ENCODE results near the gene GPC4.

Gene GPC4

DNA sequence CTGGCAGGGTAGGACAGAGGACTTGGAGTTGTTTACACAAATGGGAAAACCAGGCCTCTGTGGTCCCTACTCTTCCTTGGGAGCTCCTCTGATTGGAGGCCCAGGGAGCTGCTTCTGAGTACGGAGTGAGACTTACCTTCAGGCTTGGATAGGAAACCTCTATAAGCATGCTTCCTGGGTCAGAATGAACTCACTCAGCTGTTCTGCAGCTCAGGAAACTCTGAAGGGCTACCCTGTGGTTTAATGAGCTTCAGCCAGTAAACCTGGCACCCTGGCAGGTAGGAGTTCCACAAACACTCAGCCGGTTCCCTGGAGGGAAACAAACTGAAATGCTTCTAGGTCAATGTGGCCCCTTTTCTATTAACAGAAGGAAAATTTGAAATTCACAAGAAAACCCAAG is 146.1 kb downstream of the GPC4 start:
- no peaks in the 10 kb centered on the region for H3K36me3 ChIP-seq (ENCODE audit: control insufficient read depth, insufficient read depth, low read length)
- peaks cover 9% of the 10 kb centered on the region for H3K4me1 ChIP-seq (ENCODE audit: control insufficient read depth, insufficient read depth, low read length, poor library complexity, severe bottlenecking)
- no peak overlapping the region for H3K27ac ChIP-seq (ENCODE audit: low read depth, low read length, severe bottlenecking)
- H3K4me3 ChIP-seq (ENCODE audit: extremely low read depth, insufficient read depth, low read length, poor library complexity, severe bottlenecking), result no peak overlapping the region
- H3K9me3 ChIP-seq (ENCODE audit: control insufficient read depth, low read length), result no peaks in the 10 kb centered on the region
- WGBS, 2 experiments (ENCODE audit: insufficient coverage in 2 of 2), result no CpG with 5 or more reads among the region's 2 CpGs

DNA sequence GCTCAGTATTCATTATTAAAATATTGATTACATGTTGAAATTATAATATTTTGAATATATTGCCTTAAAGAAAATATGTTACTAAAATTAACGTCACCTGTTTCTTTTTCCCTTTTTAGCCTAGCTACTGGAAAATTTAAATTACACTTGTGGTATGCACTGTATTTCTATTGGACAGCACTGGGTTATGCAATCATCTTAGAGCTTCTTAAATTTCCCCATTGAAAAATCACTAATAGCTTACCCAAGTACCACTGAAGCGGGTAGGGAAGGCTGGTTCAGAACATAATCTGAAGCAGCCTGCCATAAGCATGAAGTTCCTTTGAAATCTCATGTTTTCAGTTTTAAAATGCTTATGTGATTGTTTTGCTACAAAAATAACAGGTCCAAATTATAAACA is 147.7 kb downstream of the GPC4 start:
- H3K4me3 ChIP-seq (ENCODE audit: extremely low read depth, insufficient read depth, low read length, poor library complexity, severe bottlenecking), result no peak overlapping the region
- no peaks in the 10 kb centered on the region for H3K36me3 ChIP-seq (ENCODE audit: control insufficient read depth, insufficient read depth, low read length)
- no peaks in the 10 kb centered on the region for H3K9me3 ChIP-seq (ENCODE audit: control insufficient read depth, low read length)
- no peak overlapping the region for H3K27ac ChIP-seq (ENCODE audit: low read depth, low read length, severe bottlenecking)
- WGBS, 2 experiments (ENCODE audit: insufficient coverage in 2 of 2), result no CpG with 5 or more reads among the region's 2 CpGs
- H3K4me1 ChIP-seq (ENCODE audit: control insufficient read depth, insufficient read depth, low read length, poor library complexity, severe bottlenecking), result peaks cover 9% of the 10 kb centered on the region

GRCh38 chrX:133265331-133265730 is 150.0 kb downstream of the GPC4 start:
- Histone ChIP-seq H3K9me3 (ENCODE audit: control insufficient read depth, low read length) (no peaks in the 10 kb centered on the region), H3K4me3 (ENCODE audit: extremely low read depth, insufficient read depth, low read length, poor library complexity, severe bottlenecking) (no peak overlapping the region), H3K36me3 (ENCODE audit: control insufficient read depth, insufficient read depth, low read length) (no peaks in the 10 kb centered on the region), H3K27ac (ENCODE audit: low read depth, low read length, severe bottlenecking) (peak overlapping the region; percentile 74), H3K4me1 (ENCODE audit: control insufficient read depth, insufficient read depth, low read length, poor library complexity, severe bottlenecking) (peaks cover 9% of the 10 kb centered on the region)
- 5 to 6% methylated on average over 8 of the region's 13 CpGs for WGBS, 2 experiments (ENCODE audit: insufficient coverage in 2 of 2)

GRCh38 chrX:133258481-133258880 is 156.8 kb downstream of the GPC4 start:
- no peaks in the 10 kb centered on the region for H3K9me3 ChIP-seq (ENCODE audit: control insufficient read depth, low read length)

DNA sequence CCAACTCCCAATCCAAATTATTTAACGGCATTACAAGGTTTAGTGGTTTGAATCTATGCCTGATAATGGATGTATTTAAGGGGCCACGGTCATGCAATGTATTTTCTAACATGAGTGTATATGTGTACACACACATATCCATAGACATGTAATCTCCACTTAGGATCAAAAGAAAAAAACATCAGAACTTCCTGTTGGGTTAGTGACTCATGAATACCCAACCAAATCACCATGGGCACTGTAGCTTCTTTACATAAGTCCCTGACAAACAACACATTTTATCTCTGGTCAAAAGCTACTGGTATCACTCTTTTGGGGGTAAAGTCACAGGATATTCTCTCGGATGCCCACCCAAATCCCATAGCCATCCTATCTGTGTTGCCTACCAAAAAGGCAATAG is 160.6 kb downstream of the GPC4 start:
- 50% methylated on average over 1 of the region's 3 CpGs; no CpG with 5 or more reads in 1 of the 2 experiments for WGBS, 2 experiments (ENCODE audit: insufficient coverage in 2 of 2)
- peak overlapping the region; percentile 29 for H3K27ac ChIP-seq (ENCODE audit: low read depth, low read length, severe bottlenecking)
- H3K4me1 ChIP-seq (ENCODE audit: control insufficient read depth, insufficient read depth, low read length, poor library complexity, severe bottlenecking), result peaks cover 9% of the 10 kb centered on the region
- no peaks in the 10 kb centered on the region for H3K9me3 ChIP-seq (ENCODE audit: control insufficient read depth, low read length)
- H3K4me3 ChIP-seq (ENCODE audit: extremely low read depth, insufficient read depth, low read length, poor library complexity, severe bottlenecking), result no peak overlapping the region
- H3K36me3 ChIP-seq (ENCODE audit: control insufficient read depth, insufficient read depth, low read length), result no peaks in the 10 kb centered on the region

More at GRCh38 chrX:133258481-133258880, 156.8 kb downstream of the GPC4 start:
- no peak overlapping the region for H3K4me3 ChIP-seq (ENCODE audit: extremely low read depth, insufficient read depth, low read length, poor library complexity, severe bottlenecking)
- H3K27ac ChIP-seq (ENCODE audit: low read depth, low read length, severe bottlenecking), result no peak overlapping the region
- peaks cover 3% of the 10 kb centered on the region for H3K4me1 ChIP-seq (ENCODE audit: control insufficient read depth, insufficient read depth, low read length, poor library complexity, severe bottlenecking)
- H3K36me3 ChIP-seq (ENCODE audit: control insufficient read depth, insufficient read depth, low read length), result no peaks in the 10 kb centered on the region

GRCh38 chrX:133251204-133251603 is 164.1 kb downstream of the GPC4 start:
- peaks cover 9% of the 10 kb centered on the region for H3K4me1 ChIP-seq (ENCODE audit: control insufficient read depth, insufficient read depth, low read length, poor library complexity, severe bottlenecking)
- WGBS, 2 experiments (ENCODE audit: insufficient coverage in 2 of 2), result 100% methylated on average over 1 of the region's 5 CpGs; no CpG with 5 or more reads in 1 of the 2 experiments
- no peak overlapping the region for H3K4me3 ChIP-seq (ENCODE audit: extremely low read depth, insufficient read depth, low read length, poor library complexity, severe bottlenecking)
- no peaks in the 10 kb centered on the region for H3K9me3 ChIP-seq (ENCODE audit: control insufficient read depth, low read length)
- no peaks in the 10 kb centered on the region for H3K36me3 ChIP-seq (ENCODE audit: control insufficient read depth, insufficient read depth, low read length)
- no peak overlapping the region for H3K27ac ChIP-seq (ENCODE audit: low read depth, low read length, severe bottlenecking)

- Histone ChIP-seq H3K4me3 (ENCODE audit: extremely low read depth, insufficient read depth, low read length, poor library complexity, severe bottlenecking) (no peak overlapping the region), H3K27ac (ENCODE audit: low read depth, low read length, severe bottlenecking) (peak overlapping the region; percentile 49), H3K36me3 (ENCODE audit: control insufficient read depth, insufficient read depth, low read length) (no peaks in the 10 kb centered on the region), H3K9me3 (ENCODE audit: control insufficient read depth, low read length) (no peaks in the 10 kb centered on the region), H3K4me1 (ENCODE audit: control insufficient read depth, insufficient read depth, low read length, poor library complexity, severe bottlenecking) (peaks cover 9% of the 10 kb centered on the region)
- 62% methylated on average over 4 of the region's 5 CpGs; no CpG with 5 or more reads in 1 of the 2 experiments for WGBS, 2 experiments (ENCODE audit: insufficient coverage in 2 of 2)
These were observed 164.8 kb downstream of the GPC4 start for GRCh38 chrX:133250184-133251100.

Data from mesodermal cell (in vitro differentiated cells).